ENCODE results near the gene MFSD2A.

DNA sequence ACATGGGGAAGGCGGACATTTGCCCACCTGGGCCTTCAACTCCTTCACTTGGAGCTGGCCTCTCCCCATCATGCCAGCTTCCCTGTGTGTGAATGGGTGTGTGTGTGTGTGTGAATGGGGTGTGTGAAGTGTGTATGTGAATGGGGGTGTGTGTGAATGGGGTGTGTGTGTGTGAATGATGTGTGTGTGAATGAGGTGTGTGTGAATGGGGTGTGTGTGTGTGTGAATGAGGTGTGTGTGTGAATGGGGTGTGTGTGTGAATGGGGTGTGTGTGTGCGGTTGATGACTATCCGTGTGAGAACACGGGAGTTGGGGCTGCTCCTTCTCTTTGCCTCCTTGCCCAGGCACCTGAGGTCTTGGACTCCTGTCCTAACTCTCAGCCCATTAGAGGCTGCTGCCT is 9.6 kb downstream of the MFSD2A start:
- no peak for TF ChIP-seq POLR2A (IDR thresholded peaks at IDR 0.05; ENCODE audit: low read depth)
- TF ChIP-seq, protein P1, sequence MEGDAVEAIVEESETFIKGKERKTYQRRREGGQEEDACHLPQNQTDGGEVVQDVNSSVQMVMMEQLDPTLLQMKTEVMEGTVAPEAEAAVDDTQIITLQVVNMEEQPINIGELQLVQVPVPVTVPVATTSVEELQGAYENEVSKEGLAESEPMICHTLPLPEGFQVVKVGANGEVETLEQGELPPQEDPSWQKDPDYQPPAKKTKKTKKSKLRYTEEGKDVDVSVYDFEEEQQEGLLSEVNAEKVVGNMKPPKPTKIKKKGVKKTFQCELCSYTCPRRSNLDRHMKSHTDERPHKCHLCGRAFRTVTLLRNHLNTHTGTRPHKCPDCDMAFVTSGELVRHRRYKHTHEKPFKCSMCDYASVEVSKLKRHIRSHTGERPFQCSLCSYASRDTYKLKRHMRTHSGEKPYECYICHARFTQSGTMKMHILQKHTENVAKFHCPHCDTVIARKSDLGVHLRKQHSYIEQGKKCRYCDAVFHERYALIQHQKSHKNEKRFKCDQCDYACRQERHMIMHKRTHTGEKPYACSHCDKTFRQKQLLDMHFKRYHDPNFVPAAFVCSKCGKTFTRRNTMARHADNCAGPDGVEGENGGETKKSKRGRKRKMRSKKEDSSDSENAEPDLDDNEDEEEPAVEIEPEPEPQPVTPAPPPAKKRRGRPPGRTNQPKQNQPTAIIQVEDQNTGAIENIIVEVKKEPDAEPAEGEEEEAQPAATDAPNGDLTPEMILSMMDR (IDR thresholded peaks at IDR 0.05) = no peak

Data from esophagus muscularis mucosa (tissue), 3 donors.